ENCODE results near the gene SCART1.
"Not testable (repeated sequence)": the region's sequence is repeated elsewhere in the genome, so short reads cannot be mapped to it uniquely, and the experiment has no call there.

The SCART1 gene

DNA sequence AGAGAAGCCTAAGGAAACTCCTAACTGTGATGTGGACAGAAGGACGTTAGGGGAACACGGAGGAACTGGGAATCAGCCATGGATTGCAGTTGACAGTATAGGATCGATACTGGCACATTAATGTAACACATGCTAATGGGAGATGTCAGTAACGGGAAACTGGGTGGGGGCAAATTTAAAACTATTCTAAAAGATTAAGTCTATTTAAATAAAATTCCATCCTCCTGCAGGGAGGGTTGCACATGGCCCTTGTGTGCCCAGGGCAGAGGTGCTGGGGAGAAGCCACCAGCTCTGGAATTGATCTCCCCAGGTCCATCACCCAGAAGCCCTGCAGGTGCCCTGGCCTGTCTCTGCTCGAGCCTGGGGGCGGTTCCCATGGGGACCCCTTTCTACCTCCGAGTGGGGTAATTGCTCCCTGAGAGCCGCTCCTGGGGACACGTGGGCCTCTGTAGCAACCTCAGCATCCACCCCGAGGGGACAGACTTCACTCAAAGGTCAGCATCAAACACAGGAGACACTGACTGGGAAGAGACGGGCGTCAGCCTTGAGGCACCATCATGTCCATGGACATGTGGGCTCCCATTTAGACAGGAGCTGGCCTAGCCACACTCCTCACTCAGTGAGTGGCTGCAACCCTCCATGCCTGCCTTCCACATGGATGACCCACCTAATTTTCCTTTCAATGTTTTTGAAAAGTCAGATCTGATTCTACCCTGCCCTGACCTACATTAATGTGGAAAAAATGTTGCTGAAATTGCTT, 21.1 kb downstream of the SCART1 start:
- DNase-seq = no peak

DNA sequence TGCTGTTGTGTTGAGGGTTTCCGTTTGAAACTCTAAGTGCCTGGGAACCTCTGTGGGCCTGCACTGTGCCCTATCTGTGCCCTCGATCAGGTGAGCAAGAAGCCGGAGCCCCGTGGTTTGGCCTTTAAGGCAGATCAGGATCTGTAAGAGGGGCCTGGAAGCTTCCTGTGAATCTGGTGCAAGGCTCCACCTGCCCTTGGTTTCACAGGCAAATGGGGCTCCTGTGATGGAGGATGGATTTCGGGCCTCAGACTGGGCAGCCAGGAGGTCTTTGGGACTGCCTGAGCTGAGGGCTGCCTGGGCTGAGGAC, 21.6 kb downstream of the SCART1 start:
- no peak for DNase-seq

DNA sequence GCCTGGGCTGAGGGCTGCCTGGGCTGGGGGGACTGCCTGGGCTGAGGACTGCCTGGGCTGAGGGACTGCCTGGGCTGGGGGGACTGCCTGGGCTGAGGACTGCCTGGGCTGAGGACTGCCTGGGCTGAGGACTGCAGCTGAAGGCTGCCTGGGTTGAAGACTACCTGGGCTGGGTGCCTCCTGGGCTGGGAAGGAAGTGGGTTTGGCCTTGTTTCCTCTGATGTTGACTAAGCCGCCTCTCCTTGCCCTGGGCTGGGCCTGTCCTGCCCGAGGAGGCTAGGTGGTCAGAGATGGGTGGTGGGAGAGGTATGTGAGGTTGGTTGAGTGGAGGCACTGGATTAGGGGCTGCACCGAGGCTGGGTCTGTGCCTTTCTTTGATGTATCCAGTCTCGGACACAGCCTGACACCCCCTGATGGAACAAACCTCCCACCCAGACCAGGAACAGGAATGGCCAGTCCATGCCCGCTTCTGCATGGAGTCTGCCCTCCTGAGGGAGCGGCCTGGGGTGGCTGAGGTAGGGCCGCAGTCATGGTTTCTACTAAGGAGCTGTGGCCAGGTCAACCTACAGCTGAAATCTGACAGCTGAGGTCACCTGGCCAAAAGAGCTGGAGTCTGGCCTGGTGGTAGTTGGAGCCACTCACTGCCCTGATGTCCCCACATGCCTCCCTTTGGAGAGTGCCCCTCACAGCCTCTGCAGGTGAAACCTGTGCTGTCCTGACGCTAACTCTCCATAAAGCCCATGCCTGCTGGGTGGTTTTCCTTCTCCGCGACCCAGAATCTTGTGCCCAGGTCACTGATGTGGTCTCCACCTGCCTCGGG, 22.3 kb downstream of the SCART1 start:
- DNase-seq = no peak

DNA sequence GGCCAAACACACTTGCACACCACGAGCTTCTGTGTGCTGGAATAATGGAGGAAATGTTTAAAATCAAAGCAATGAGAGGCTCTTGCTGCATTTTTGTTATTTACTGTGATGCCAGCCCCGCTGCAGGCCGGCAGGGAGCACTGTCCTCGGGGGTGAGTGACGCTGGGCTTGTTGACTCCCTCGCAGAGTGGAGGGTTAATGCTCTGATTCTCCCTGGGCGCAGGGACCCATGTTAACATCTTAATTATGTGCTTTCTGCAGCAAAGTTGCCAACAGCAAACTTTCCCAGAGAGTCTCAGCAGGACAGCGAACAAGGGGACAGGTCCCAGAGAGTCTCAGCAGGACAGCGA, 22.9 kb downstream of the SCART1 start:
- DNase-seq = no peak

DNA sequence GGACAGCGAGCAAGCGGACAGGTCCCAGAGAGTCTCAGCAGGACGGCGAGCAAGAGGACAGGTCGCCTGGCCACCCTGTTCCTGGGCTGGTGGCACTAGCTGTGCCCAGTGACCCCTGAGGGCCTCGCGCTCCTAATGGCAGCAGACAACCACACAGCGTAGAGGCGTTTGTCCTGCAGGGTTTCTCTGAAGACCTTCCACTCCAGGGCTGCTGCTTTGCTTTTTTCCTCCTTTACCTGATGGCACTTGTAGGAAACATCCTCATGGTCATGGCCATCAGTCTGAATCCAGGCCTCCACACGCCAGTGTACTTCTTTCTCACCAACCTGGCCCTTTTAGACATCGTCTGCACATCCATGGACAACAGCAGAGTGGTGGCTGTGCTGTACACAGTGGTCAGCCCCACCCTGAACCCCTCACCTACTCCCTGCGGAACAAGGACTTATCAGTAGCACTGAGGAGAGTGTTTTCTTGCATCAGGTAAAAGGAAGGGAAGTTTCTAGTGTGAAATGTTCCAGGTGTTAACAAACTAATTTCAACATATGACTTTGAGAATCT, 27.4 kb downstream of the SCART1 start:
- DNase-seq = no peak

DNA sequence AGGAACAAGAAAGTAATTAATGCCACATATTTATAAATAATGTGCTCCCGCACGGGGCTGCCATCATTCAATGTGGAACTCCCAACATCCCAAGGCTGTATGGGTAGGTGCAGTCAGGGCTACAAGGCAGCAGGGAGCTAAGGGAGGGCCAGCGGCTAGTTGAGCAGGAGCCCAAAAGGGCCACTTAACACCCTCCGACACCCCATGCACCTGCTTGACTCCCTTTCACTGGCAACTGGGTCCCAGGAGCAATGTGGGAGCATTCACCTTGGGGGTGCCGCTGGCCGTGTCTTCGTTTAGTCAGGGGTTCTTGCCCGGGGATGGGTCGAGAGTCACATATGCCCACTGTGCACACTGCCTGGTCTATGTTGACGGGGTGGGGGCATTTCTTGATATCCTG, 27.9 kb downstream of the SCART1 start:
- no peak for DNase-seq

DNA sequence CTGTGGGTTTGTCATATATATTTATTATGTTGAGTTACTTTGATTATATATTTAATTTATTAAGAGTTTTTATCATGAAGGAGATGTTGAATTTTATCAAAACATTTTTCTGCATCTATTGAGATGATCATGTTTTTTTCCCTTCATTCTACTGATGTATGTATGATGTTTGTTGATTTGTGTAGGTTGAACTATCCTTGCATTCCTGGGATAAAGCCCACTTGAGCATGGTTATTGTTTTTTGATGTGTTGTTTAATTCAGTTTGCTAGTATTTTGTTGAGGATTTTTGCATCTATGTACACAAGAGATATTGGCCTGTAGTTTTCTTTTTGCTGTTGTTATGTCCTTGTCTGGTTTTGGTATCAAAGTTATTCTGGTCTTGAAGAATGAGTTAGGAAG, 31.1 kb downstream of the SCART1 start:
- DNase-seq = no peak

DNA sequence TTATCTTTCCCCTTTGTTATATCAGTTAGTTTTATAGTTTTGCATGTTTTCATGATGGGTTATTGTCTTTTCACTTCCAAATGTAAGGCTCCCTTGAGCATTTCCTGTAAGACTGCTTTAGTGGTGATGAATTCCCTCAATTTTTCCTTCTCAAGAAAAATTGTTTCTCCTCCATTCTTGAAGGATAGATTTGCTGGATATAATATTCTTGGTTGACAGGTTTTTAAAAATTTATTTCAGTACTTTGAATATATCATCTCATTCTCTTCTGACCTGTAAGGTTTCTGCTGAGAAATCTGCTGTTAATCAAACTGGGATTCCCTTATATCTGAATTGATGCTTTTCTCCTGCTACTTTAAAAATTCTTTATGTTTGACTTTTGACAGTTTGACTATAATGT, 33.3 kb downstream of the SCART1 start:
- DNase-seq = no peak

DNA sequence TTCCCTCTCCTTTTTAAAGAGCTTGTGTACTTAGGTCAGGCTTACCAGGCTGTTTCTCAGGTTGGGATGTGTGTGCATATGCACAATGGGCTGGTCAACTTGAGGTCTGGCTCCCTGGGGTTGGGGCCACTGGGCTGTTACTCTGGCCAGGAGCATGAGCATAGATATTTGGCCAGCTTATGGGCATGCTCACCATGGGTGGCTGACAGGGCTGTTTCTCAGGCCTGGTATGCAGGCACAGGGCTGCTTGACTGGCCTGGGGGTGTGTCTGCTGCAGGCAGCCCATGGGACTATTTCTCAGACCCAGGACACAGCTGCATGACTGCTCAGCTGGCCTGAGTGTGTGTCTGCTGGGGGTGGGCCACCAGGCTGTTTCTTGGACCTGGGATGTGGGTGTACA, 34.6 kb downstream of the SCART1 start:
- DNase-seq = no peak

DNA sequence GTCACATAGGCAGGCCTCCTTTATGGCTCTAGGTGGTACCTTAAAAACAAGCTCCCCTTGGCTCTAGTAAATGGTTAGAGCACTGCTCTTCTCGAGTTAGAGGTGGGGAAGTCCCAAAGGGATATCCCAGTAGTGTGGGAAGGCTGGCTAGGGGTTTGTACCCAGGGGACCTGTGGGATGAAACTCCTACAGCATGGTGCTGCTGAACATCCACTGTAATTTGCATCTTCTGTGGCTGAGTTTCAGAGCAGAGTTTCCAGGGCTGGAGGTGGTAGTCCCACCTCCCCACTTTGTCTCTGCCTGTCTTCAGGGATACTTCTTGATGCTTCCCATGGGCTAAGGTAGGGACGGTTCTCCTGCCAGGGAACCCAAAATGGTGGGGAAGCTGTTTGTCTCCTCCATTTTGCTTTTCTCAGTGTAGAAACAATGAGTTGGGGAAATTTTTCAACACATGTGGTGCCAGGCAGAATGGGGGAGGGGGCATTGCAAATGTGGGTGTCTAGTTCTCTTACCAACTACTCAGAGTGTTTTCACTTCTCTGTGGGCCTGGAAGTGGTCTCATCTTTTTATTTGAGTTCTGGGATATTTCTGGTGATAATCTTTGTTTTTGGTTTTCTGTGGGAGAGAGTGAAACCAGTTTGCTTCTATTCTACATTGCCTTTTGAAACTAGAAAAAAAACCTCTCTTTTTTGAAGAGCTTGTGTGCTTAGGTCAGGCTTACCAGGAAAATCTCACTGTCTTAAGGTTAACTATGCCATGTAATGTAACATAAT, 36.3 kb downstream of the SCART1 start:
- no peak for DNase-seq

DNA sequence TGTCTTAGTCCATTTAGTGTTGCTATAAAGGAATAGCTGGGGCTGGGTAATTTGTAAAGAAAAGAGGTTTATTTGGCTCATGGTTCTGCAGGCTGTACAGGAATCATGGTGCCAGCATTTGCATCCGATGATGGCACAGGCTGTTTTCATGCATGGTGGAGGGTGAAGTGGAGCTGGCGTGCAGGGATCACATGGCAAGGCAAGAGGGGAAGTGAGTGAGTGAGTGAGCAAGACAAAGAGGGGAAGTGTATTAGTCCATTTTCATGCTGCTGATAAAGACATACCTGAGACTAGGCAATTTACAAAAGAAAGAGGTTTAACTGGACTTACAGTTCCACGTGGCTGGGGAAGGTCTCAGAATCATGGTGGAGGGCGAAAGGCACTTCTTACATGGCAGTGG, 39.8 kb downstream of the SCART1 start:
- not testable (repeated sequence) for DNase-seq

DNA sequence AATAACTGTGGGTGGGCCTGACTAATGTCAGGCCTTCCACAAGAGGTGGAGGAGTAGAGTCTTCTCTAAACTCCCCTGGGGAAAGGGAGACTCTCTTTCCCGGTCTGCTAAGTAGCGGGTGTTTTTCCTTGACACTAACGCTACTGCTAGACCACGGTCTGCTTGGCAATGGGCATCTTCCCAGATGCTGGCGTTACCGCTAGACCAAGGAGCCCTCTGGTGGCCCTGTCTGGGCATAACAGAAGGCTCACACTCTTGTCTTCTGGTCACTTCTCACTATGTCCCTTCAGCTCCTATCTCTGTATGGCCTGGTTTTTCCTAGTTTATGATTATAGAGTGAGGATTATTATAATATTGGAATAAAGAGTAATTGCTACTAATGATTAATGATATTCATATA, 43.6 kb downstream of the SCART1 start:
- not testable (repeated sequence) for DNase-seq

DNA sequence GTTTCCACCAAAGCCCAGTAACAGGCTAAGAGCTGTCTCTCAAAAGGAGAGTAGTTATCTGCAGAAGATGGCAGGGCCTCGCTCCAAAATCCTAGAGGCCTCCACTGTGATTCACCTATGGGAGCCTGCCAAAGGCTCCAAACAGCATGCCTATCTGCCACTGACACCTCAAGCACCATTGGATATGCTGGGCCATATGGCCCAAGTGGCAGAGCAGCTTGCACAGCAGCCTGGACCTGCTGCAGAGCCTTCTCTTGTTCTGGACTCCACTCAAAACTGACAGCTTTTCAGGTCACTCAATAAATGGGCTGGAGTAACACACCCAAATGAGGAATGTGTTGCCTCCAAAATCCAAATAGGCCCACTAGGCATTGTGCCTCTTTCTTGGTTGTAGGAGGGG, 45.4 kb downstream of the SCART1 start:
- not testable (repeated sequence) for DNase-seq

DNA sequence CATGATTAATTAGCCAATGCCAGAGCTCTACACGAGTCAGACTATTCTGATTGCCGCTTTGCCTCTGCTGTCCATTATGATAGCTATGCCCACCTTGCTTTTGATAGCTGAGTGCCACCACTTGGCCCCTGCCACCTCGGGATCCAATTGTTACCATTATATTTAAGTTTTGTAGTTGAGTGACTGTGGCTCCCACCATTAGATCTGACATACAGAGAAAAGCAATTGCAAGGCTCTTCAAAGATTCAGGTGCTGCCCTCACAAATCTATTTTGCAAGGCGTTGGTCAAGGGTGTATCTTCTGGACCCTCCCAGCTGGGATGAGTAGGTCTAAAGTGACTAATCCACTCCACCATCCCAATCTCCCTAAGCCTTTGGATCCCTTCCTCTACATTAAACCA, 47.2 kb downstream of the SCART1 start:
- not testable (repeated sequence) for DNase-seq

DNA sequence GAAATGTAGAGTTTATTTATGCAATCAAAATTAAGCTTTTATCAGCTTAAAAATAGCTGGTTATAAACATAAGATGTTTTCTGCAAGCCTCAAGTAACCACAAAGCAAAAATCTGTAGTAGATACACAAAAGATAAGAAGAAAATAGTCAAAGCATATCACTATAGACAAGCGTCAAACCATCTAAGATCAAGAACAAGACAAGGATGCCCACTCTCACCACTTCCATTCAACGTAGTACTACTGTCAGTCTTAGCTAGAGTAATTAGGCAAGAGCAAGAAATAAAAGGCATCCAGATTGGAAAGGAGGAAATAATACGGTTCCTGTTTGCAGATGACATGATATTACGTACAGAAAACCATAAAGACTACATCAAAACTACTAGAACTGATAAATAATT, 56.0 kb downstream of the SCART1 start:
- no peak for DNase-seq

DNA sequence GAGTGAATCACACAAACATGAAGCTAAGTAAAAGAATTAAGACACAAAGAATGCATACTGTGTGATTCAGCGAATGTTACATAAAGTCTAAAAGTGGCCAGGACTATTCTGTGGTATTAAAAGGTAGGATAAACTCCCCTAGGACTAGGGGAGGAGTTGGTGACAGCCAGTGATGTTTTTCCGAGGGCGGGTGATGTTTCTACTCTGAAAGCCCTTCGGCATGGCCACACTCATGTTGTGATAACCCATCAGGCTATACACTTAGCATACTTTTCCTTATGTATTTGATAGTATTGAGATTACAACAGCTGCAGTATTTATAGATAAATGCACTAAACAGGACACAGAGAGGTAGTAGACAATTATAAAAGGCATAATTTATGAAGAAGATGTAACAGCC, 57.7 kb downstream of the SCART1 start:
- no peak for DNase-seq

DNA sequence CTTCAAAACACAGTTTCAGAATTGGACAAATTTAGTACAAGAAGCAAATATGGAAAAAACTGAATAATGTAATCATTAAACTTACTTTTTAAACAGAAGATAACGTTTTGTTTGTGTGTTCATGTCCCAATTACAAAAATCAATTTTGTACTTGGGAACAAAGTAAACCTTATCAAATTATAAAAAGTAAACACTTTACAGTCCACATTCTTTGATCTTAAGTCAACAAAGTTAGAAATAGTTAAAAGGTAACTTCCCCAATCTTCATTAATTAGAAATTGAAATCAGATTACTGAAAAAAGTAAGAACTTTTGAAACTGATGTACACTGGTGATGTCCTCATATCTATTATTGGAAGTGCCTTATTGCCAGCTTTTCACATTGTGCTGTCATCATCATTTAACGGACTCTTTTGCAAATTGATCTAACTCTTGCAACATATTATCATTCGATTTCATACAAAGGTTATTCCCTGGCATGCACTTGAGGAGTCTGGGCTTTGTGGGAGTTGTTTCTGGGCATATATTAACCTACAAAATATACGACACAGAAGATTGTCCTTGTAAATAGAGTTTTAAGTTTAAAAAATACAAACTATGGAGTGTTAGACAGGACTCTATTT, 58.3 kb downstream of the SCART1 start:
- no peak for DNase-seq

DNA sequence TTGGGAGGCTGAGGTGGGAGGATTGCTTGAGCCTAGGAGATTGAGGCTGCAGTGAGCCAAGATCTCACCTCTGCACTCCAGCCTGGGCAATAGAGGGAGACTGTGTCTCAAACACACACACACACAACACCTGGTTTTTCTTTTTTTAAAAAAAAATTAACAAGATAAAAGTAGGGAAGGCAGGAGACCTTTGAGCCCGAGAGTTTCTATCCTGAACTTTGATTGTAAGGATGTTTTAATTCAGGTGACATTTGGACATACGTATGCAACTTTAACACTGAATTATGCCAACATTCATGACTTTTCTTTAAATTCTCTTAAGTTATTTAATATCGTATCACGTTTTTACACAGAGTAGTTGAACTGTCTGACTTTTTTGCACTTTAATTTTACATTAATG, 61.7 kb downstream of the SCART1 start:
- DNase-seq = no peak

DNA sequence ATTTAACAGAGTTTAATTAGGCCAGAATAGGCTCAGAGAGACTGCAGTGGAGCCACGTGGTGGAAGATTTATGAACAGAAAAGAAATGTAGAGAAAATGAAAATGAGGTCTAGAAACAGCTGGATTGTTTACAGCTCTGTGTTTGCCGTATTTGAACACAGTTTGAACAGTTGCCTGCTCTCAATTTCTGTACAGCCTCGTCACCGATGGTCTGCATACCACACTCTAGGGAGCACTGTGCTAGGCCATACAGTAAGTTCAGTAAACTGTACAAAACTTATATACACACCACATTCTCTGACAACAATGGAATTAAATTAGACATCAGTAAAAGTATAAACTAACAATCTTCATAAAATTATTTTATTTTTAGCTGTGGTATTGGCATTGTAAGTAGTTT, 62.3 kb downstream of the SCART1 start:
- DNase-seq = no peak

DNA sequence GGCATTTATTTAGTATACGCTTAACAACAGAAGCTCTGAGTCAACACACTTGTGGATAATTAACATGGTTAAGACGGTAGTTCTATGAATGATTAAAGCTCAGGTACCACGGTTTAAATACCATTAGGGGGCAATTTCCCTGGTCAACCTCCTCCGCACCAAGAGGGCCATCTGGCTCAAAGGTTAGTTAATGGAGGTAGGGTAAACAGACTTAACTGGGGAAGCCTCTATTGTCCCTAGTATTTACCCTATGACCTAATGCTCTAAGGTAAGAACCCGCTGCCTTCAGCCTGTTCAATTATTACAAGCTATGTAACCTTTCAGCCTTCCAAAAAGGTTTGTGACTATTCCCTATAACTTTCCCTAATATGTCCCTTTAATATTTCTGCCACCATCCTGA, 64.8 kb downstream of the SCART1 start:
- not testable (repeated sequence) for DNase-seq

All from fibroblast of skin of abdomen (primary cell).